Spleen (tissue), 7 donors: ENCODE data around the gene GOSR1.

Source experiments
- CTCF ChIP-seq, 11 experiments: fragments of 200-600 bp in 7 of 11; fragments of 450-650 bp in 4 of 11; sonication (generic) in 4 of 11; IDR thresholded peaks in 8 of 11; conservative IDR thresholded peaks in 3 of 11; 1 replicate in 7 of 11; 2 replicates in 4 of 11; pipeline versions ENCODE4 v1.4.0 to v1.8.0; 2016 to 2021; ENCODE audit warnings: antibody characterized with exemption in 11 of 11, inconsistent platforms in 4 of 11, mild to moderate bottlenecking in 1 of 11
- POLR2AphosphoS5 ChIP-seq, 3 donors: sonication (generic); formaldehyde crosslinking; IDR thresholded peaks; one replicate each; pipeline ENCODE4 v1.5.1; 2017; ENCODE audit warnings: antibody characterized with exemption in 3 of 3
- donor health status: DM: no; HTN: no; CAD: no; lungs with moderate emphysema.
- donor health status: DM: no; HTN: no; CAD: no.
- donor health status: DM: no; HTN: no; CAD: no.

DNA sequence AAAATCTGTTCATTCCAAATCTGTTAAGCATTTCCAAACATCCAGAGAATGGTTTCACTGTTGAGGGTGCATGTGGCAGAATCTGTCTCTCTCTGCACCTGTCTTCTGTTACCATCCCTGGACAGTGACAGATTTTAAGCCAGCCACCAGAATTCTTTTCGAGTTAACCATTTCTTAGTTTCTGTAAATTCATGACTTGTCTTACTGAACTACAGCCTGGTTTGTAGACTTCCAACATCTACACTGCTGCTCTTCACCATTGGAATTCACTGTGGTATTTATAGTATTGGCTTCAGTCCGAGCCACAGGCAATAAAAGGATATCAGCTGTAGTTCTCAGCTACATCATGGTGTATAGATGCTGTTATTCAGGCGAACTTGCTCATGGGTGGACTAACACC, 47.6 kb downstream of the GOSR1 start:
- TF ChIP-seq CTCF (IDR thresholded peaks at IDR 0.05 in 8 of 11, conservative IDR thresholded peaks at IDR 0.05 in 3 of 11), result no peak
- TF ChIP-seq POLR2AphosphoS5 (IDR thresholded peaks at IDR 0.05), result no peak
